GM19351 (cell line): ENCODE measurements around the gene SULT4A1.

Experiments
- ATAC-seq: cut with Tn5 transposase; IDR thresholded peaks from one replicate; pipeline ENCODE4 v1.9.1; 2021; ENCODE audit warnings: mild to moderate bottlenecking, moderate library complexity; ENCODE audit not compliant: unreplicated experiment

Gene SULT4A1

DNA sequence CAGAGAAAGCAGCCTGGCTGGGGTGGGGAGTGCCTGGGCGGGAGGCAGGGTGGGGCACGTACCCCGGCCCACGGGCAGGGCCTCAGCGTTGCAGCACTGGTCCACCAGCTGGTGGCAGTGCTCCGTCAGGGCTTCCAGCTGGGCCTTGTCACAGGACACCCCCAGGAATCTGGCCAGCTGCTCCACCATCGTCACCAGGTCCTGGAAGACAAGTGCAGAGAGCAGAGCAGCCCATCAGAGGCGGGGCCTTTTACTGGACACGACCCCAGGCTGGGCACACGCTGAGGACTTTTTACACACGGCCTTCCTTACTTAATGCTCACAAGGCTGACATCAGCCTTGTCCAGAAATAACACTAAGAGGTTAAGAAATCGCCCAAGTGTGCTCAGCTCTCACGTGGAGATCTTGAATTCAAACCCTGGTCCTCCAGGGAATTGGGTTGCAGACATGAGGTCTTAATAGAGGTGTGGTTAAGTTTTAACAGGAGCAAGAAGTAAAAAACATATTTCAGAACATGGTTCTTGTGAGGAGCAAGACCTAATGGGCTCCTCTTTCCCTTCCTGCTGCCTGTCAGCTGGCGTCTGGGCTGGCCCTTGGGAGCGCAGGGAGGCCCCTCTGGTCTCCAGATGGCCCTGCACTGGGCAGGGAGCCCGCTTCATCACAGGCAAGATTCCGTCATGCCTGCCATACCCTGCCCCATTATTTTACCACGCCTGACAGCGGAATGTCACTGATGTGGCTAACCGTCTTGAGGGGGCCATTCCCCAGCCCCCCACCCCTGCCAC, 33.1 kb downstream of the SULT4A1 start:
- no peak for ATAC-seq

DNA sequence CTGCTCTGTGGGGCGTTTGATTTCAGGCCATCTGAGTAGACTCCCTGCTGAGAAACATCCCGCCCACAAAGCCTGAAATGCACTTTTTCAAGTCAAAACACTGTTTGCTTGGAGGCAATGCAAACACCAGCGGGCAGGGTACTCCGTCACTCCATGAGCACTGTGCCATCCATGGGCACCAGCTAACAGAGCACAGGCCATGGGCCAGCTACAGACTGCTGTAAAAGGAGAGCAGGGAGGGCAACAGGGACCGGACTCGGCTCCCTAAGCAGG, 33.7 kb downstream of the SULT4A1 start:
- no peak for ATAC-seq

DNA sequence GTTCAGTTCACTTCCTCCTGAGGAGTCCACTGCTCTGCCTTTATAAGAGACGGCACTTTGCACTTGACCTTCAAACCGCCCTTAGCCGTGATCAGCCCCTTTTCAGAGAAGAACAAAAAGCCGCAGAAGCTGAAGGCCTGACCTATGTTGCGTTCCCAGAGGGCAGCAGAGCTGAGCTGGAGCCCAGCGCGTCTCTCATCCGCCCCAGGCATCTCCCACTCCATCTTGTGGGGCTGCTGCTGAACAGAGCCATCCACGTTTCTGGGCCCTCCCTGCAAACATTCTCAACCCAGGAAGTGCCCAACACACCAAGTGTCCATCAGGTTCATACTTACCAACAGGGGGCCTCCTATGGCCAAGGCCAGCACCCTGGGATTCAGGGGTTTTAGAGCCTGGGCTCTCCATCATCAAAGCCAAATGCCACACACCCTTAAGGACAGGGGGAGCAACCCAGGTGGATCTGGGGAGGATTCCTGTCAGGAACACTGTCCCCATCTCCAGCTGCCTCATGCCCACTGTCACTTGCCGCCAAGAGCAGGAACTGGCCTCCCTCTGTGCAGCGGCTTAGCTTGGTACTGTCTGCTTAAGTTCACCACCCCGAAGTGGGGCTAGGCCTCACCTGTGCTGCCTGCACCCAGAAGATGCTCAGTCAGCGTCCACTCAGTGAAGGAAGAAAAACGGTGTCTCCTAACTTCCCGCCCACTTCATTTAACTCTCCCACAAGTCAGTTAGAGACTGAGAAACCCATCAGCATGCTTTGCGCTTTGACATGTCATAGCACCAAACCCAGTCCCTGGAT, 34.2 kb downstream of the SULT4A1 start:
- no peak for ATAC-seq

DNA sequence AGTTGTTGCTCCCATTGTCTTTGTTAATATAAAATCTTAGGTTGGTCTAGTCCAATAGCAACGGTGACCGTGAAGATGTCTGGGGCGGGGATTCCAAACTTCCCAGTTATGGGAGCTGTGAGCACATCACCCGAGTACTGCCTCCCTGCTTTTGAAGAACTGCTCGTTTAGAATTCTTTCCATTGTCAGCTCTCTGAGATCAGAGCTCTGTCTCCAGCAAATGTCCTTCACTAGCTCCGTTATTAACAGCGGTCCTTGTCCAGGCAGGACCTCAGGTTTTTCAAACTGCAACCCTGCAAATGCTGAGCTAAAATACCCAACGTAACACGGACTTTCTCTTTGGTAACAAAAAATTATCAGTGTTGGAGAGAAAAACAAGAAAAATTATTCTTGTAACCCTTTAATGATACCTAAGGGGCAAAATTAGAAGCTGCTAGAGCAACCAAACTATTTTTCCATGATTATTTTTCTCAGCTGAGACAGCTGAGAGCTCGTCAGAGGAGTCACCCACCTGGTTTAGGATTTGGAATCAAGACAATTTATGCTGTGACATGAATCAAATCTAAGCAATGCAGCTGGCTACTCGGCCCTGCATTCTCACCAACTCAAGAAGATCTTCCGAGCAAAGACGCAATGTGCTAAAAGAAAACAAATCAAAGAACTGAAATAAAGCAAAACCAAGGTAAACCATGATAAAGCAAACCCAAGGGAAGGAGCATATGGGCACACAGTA, 35.1 kb downstream of the SULT4A1 start:
- no peak for ATAC-seq

DNA sequence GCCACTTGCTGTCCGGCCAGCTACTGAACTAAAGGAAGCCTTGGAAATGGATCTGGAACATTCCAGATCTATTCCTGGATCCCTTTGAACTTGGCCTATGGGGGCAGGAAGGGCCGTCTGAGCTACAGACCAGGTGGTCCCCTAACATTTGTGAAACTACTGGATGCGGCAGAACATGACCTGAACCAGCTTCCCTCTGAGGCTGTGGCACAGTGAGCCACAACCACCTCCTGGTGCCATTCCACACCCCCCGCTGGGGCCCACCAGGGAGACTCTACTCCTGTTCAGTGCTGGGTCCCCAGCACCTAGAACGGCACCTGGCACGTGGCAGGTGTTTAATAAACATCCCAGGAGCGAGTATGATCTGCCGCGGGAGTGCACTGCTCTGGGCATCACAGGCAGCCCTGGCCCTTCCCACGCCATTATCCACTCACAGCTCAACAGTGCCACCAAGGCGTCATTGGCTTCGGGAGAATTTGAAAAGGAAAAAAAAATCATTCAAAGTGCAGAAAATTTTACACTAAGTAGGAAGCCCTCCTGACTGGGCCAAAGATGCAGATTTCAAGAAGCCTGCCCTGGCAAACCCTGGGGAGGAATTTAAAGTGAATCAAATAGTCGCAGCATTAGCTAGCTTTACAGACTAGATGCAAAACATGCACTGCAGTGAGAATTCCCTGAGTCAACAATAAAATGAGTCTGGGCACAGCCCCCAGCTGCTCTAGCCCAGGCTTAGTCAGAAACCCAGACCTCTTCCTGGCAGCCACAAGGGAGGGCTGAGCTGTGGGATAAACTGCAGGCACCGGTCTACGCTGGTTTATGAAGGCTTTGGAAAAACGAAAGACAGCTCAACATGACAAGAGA, 35.9 kb downstream of the SULT4A1 start:
- no peak for ATAC-seq

DNA sequence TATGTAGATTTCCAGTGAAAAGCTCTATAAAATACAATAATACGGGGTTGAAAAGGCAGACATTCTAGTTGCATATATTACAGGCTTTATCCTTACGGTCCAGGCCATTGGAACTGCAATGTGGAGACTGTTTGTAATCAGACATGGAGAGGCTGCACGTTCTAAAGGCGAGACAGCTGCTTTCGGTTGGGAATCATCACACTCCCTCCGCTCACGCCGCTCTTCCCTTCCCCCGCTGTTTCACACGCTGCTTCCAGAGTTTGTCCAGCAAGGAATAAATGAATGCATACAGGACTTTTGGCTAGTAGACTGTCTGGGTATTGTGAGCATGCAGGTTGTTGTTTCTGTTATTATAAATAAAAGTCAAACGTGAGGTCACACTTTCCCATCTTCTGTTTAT, 36.7 kb downstream of the SULT4A1 start:
- ATAC-seq: no peak

DNA sequence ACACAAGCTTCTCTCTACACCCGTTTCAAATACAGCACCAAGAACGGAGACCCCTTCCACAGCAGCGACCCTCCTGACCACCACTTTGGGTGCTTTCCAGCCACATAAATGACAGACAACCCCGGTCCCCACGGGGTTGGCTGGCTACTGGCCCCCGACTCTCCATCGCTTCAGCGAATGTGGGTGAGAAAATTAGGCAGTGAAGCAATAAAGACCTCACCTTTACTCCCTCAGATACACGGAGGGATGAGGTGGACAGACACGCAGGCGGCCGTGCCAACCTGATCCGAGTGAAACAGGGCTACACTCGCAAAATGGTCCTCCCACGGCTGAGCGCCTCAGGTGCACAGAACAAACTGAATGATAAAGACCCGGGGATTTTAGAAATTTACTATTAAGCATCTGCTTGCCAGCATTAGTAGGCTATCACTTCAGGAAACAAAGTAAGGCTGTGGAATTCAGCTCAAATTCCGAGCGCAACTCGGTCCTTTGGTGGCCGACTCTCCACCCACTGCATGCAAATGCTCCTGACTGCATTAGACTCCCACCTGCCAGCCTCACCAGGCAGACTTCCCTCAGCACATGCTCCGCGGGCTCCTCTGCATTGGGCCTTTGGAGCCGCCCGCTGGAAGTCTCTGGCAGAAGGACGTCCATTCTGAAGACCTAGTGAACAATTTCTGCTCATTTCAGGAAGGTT, 37.4 kb downstream of the SULT4A1 start:
- no peak for ATAC-seq

DNA sequence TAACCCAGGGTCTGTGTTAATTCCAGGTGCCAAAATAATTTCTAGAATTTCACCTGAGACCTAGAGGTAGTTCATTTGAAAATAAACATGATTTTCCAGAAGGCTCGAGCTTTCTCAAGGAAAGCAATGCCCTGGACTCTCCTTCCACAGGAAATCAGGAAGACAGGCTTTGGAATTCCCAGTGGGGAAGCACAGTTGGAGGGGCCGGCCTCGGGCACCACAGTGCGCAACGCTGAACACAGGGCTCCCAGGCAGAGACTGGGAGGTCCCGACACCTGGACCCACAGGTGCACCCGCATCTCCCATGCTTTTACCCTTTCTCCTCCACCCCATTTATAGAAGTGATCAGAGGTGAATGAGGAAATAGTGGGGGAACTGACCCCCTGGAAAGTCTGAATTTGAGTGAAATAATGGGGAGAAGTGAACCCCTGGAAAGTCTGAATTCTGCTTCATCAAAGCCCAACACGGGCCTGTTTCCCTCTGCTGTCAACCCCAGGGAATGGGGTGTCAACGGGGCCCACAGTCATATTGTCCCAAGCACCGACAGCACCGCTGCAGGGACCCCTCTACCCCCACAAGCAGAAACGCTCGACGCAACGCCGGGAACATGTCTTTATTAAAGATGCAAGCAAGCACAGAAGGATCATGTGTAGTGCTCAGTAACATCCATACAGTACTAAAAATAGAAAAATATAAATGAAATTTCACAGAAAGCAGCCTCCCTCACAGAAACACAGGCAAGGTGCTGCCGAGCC, 38.2 kb downstream of the SULT4A1 start:
- ATAC-seq: no peak

DNA sequence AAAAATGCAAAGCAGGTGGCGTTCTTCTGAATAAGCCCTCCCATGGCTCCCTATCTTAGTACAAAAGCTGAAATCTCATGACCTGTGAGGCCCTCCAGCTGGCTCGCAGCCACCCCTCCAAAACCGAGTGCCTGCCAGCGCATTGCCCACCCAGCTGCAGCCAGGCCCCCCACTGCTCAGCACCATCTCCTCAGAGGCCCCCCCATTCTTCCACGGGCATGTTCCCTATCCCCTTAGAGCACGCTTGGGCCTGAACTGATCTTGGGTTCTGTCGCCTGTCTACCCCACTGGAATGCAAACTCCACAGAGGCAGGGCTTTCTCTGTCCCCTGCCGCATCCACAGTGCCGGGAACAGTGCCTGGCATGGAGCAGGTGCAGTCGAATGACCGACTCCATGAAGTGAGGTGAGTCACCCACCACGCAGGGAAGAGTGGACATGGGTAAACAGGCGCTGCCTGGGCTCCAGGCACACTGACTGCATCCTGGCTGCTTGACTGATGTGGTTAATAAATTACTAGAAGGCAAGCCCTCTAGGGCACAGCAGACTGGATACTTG, 38.9 kb downstream of the SULT4A1 start:
- no peak for ATAC-seq

DNA sequence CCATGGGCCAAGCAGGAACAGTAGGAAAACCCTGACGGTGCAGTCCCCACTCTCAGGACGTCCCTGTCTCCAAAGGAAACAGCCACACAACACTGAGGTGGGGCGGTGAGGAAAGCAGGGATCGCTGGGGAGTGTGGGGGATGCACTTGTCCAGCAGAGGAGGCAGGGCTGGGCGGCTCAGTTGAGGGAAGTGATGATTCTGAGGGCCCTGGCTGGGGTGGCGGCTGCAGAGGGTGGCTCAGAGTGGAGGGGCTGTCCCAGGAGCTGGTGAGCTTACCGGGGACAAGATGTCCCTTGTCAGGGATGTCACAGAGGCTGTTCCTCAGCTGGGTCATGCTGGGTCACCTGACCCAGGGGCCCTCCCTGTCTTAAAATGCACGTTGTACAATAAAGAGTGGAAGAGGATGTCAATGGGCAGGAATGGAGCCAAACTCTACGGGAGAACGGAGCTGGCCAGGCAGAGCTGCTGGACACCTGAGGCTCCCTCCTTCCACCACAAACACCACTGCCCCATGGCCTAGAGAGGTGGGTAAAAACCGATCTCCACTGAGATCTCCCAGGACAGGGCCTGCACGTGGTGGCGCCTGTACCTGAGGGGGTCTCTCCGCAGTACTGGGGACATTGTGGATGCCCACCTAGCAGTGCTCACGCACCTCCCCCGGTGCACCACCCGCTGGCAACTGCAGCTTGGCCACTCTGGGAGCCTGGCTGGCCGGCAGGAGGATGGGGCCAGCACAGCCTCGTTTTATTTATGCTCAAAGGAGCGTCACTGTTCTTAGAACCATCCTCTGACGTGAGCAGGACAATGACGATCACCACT, 40.5 kb downstream of the SULT4A1 start:
- no peak for ATAC-seq

DNA sequence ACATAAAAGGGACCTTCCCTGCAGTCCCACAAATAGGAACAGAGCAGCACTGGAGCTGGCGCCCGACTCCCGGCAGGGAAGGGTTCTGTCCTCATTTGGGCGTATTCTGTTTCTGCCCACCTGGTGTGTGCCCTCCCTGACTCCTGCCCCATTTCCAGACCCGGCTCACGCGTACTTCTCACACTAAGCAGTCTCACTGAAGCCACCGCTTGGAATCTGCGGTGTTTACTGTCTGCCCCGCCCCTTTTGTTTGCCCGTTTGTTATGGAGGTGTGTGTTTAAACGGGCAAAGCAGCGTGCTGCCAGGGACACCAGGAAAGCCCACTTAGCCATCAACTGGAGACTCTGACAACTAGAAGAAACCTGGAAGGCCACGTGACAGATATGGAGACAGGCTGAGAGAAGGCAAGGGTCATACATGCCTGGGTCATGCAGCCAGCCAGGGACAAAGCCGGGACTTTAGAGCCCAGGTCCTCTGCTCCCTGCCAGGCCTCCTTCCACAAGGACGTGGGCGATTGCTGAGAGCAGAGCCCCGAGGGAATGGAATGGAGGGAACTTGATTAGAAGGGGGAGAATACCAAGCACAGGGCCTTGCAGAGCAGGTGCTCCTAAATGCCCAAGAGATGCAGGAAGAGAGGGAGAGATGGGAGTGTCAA, 41.5 kb downstream of the SULT4A1 start:
- ATAC-seq: no peak

DNA sequence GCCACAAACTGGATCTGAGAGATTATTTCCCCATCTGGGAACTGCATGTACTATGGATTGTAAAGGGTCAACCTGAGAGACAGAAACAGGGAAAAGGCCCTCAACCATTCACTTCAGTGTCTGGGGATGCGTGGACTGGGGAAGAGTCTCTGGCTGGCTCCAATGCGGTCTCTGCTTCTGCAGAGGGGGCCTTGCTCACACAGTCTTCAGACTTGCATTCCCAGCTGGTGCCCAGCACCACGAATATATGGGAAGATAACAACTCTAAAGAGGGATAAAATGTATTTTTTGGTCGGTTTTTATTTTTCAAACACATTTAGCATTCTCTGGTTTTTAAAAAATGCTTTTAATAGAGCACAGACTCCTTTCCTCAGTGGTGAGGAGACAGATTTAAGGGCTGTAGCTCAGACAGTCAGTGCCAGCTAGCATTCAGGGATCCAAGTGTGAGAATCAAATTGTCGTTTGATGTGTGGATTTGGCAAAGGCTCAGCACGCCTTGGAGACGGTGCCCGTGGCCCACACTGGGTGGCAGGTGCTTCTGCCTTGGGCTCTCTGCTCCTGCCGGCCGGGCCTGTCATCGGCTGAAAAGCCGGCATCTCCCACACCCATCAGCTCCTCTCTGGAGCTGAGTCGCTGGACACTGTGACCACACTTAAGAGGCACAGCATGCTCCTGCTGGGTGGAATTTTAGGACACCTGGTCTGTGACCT, 42.2 kb downstream of the SULT4A1 start:
- ATAC-seq: no peak

DNA sequence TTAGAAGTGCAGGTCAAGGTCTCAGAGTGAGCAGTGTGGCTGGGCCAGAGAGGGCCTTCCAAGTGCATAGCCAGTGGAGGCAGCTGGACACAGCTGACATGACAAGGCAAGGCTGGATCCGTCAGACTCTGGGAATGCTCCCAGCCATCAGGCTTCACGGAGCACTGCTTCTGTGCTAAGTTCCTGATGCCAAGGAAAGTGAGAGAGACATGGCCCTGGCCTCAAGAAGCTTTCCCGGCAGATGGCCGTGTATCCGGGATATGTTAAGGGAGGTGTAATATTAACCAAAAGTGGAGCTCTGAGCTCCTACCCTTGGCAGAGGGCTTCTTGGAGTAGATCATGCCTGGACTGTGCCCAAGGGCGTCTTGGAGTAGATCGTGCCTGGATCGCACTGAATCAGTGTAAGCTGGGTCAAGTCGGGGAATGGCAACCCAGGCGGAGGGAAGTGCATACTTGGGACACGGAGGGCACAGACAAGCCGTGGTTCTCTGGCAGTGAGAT, 42.8 kb downstream of the SULT4A1 start:
- ATAC-seq: no peak

DNA sequence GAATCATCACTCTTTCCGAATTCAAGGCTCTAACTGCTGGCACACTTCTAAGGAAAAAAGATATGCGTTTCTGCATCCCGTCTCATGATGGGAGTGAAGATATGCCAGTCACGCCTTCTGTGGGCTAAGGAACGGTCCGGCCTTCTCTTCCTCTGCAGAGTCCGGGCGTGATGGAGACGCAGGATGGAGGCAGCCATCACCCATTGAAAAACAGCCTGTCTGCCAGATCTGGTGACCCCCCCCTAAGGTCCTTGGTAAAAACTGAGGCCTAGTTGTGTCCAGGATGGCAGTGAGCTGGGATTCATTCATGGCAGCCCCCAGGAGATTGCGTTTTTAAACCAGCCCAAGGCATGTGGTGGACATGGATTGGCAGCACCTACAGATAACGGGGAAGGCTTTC, 43.3 kb downstream of the SULT4A1 start:
- ATAC-seq: no peak

DNA sequence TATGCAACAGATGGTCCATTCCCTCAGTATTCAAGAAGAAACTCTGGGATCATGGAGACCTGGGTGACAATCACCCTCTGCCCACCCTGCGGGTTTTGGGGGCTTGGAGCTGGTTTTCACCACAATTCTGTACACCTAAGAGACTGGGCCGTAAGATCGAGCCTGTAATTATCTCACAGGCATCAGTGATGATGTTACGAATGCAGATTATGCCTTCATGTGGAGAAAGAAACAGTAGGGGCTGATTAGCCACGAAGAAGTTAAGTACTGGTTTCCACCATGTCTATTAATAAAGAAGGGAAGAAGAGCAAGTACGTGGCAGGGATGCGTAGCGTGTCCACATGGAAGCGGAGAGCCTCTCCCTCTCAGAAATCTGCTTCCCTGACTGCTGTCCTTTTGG, 44.9 kb downstream of the SULT4A1 start:
- ATAC-seq: no peak

DNA sequence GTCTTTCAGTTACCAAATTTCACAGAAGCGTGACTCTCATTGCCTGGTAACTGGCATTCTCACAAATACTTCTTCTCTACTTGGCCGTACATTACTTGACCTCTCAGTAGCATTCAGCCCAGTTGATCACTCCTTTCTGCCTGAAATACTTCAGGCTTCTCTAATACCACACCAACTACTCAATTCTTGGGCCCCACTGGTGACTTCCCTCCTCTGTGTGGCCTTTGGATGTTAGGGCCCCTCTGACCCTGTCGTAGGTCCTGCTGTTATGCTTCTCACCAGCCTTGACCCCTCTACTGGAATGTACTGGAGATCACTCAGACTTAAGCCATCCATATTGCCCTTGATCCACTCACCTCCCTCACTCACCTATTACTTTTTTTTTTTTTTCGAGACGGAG, 48.0 kb downstream of the SULT4A1 start:
- ATAC-seq: no peak

DNA sequence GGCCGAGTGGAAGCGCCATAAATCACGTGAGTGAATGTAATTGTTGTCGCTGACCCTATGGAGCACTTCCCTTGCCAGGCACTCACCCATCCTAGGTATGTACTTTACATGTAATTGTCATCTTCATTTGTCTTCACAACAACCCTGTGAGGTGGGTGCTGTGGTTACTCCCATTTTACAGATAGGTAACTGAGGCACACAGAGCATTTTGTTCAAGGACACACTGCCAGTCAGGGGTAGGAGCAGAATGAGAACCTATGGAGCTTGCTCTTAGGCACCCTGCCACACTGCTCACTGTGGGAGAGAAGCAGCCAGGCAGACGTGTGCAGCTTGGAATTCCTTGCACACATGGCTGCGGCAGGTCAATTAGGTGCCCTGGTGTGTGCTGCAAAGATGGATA, 49.4 kb downstream of the SULT4A1 start:
- no peak for ATAC-seq
